ENCODE data around the gene CA9.
A peak's percentile ranks its signal among the peaks of the same experiment; 100 is the strongest.

Gene CA9

GRCh38 chr9:35691757-35692301 lies 18.1 kb downstream of the CA9 start:
- no peak for TF ChIP-seq CTCF (conservative IDR thresholded peaks at IDR 0.05)
- no peak for TF ChIP-seq ZFX (IDR thresholded peaks at IDR 0.05)
- H3K27ac ChIP-seq: no peak overlapping the region

GRCh38 chr9:35695943-35696401 lies 22.2 kb downstream of the CA9 start:
- no peak overlapping the region for H3K27ac ChIP-seq

GRCh38 chr9:35696520-35697215 lies 22.9 kb downstream of the CA9 start:
- TF ChIP-seq CTCF (conservative IDR thresholded peaks at IDR 0.05) (peak; percentile 98), ZFX (IDR thresholded peaks at IDR 0.05) (no peak)
- H3K27ac ChIP-seq: no peak overlapping the region

More at GRCh38 chr9:35695943-35696401, 22.2 kb downstream of the CA9 start:
- TF ChIP-seq ZFX (IDR thresholded peaks at IDR 0.05) (no peak), CTCF (conservative IDR thresholded peaks at IDR 0.05) (no peak)

- H3K27ac ChIP-seq: no peak overlapping the region
- no peak for TF ChIP-seq CTCF (conservative IDR thresholded peaks at IDR 0.05)
- no peak for TF ChIP-seq ZFX (IDR thresholded peaks at IDR 0.05)
These were observed 23.8 kb downstream of the CA9 start for GRCh38 chr9:35697486-35697885.

GRCh38 chr9:35698231-35698630 lies 24.5 kb downstream of the CA9 start:
- no peak overlapping the region for H3K27ac ChIP-seq
- TF ChIP-seq ZFX (IDR thresholded peaks at IDR 0.05): no peak
- no peak for TF ChIP-seq CTCF (conservative IDR thresholded peaks at IDR 0.05)

- no peak overlapping the region for H3K27ac ChIP-seq
- TF ChIP-seq ZFX (IDR thresholded peaks at IDR 0.05) (no peak), CTCF (conservative IDR thresholded peaks at IDR 0.05) (no peak)
These were observed 26.3 kb downstream of the CA9 start for GRCh38 chr9:35700031-35700430.

- TF ChIP-seq CTCF (conservative IDR thresholded peaks at IDR 0.05) (no peak), ZFX (IDR thresholded peaks at IDR 0.05) (no peak)
- no peak overlapping the region for H3K27ac ChIP-seq
These were observed 27.2 kb downstream of the CA9 start for GRCh38 chr9:35700942-35701341.

All from C4-2B (cell line).